ENCODE results near the gene ALKBH3. TPM values are rescaled to one million over a fixed set of nuclear protein-coding genes. Genes with fewer than 3 reads are reported as not detected.

ALKBH3 gene
- total RNA-seq, 1 donor = 20.0 TPM

- Histone ChIP-seq H3K4me1 (ENCODE audit: insufficient read depth, low read length) (no peaks in the 10 kb centered on the region), H3K27me3 (ENCODE audit: insufficient read depth, low read length) (no peaks in the 10 kb centered on the region), H3K9me3 (ENCODE audit: low read depth, low read length) (no peaks in the 10 kb centered on the region), H3K4me3 (ENCODE audit: low read length) (no peak overlapping the region)
Observed at GRCh38 chr11:43923406-43924111, 42.9 kb downstream of the ALKBH3 start.

GRCh38 chr11:43924112-43924855 is 43.7 kb downstream of the ALKBH3 start:
- Histone ChIP-seq H3K9me3 (ENCODE audit: low read depth, low read length) (no peaks in the 10 kb centered on the region), H3K27me3 (ENCODE audit: insufficient read depth, low read length) (no peaks in the 10 kb centered on the region), H3K4me1 (ENCODE audit: insufficient read depth, low read length) (no peaks in the 10 kb centered on the region), H3K4me3 (ENCODE audit: low read length) (no peak overlapping the region)

- no peaks in the 10 kb centered on the region for H3K27me3 ChIP-seq (ENCODE audit: insufficient read depth, low read length)
- no peak overlapping the region for H3K4me3 ChIP-seq (ENCODE audit: low read length)
- H3K9me3 ChIP-seq (ENCODE audit: low read depth, low read length) = no peaks in the 10 kb centered on the region
- no peaks in the 10 kb centered on the region for H3K4me1 ChIP-seq (ENCODE audit: insufficient read depth, low read length)
Observed at GRCh38 chr11:43925063-43925931, 44.7 kb downstream of the ALKBH3 start.

GRCh38 chr11:43925932-43926505 is 45.4 kb downstream of the ALKBH3 start:
- no peaks in the 10 kb centered on the region for H3K4me1 ChIP-seq (ENCODE audit: insufficient read depth, low read length)
- no peak overlapping the region for H3K4me3 ChIP-seq (ENCODE audit: low read length)
- H3K9me3 ChIP-seq (ENCODE audit: low read depth, low read length) = no peaks in the 10 kb centered on the region
- no peaks in the 10 kb centered on the region for H3K27me3 ChIP-seq (ENCODE audit: insufficient read depth, low read length)

- Histone ChIP-seq H3K4me3 (ENCODE audit: low read length) (no peak overlapping the region), H3K9me3 (ENCODE audit: low read depth, low read length) (no peaks in the 10 kb centered on the region), H3K27me3 (ENCODE audit: insufficient read depth, low read length) (no peaks in the 10 kb centered on the region), H3K4me1 (ENCODE audit: insufficient read depth, low read length) (no peaks in the 10 kb centered on the region)
Observed at GRCh38 chr11:43927070-43927469, 46.4 kb downstream of the ALKBH3 start.

- no peaks in the 10 kb centered on the region for H3K27me3 ChIP-seq (ENCODE audit: insufficient read depth, low read length)
- H3K4me3 ChIP-seq (ENCODE audit: low read length) = no peak overlapping the region
- no peaks in the 10 kb centered on the region for H3K9me3 ChIP-seq (ENCODE audit: low read depth, low read length)
Observed at GRCh38 chr11:43927925-43928707, 47.5 kb downstream of the ALKBH3 start.

GRCh38 chr11:43928721-43929120 is 48.1 kb downstream of the ALKBH3 start:
- no peaks in the 10 kb centered on the region for H3K9me3 ChIP-seq (ENCODE audit: low read depth, low read length)
- H3K4me3 ChIP-seq (ENCODE audit: low read length) = no peak overlapping the region
- H3K4me1 ChIP-seq (ENCODE audit: insufficient read depth, low read length) = no peaks in the 10 kb centered on the region
- no peaks in the 10 kb centered on the region for H3K27me3 ChIP-seq (ENCODE audit: insufficient read depth, low read length)

More at GRCh38 chr11:43927925-43928707, 47.5 kb downstream of the ALKBH3 start:
- H3K4me1 ChIP-seq (ENCODE audit: insufficient read depth, low read length) = no peaks in the 10 kb centered on the region

- Histone ChIP-seq H3K9me3 (ENCODE audit: low read depth, low read length) (no peaks in the 10 kb centered on the region), H3K4me1 (ENCODE audit: insufficient read depth, low read length) (no peaks in the 10 kb centered on the region), H3K27me3 (ENCODE audit: insufficient read depth, low read length) (no peaks in the 10 kb centered on the region), H3K4me3 (ENCODE audit: low read length) (no peak overlapping the region)
Observed at GRCh38 chr11:43930868-43931716, 50.5 kb downstream of the ALKBH3 start.

- no peak overlapping the region for H3K4me3 ChIP-seq (ENCODE audit: low read length)
- no peaks in the 10 kb centered on the region for H3K4me1 ChIP-seq (ENCODE audit: insufficient read depth, low read length)
- H3K9me3 ChIP-seq (ENCODE audit: low read depth, low read length) = no peaks in the 10 kb centered on the region
- no peaks in the 10 kb centered on the region for H3K27me3 ChIP-seq (ENCODE audit: insufficient read depth, low read length)
Observed at GRCh38 chr11:43931717-43932039, 51.0 kb downstream of the ALKBH3 start.

- no peak overlapping the region for H3K4me3 ChIP-seq (ENCODE audit: low read length)
- H3K4me1 ChIP-seq (ENCODE audit: insufficient read depth, low read length) = no peaks in the 10 kb centered on the region
- H3K27me3 ChIP-seq (ENCODE audit: insufficient read depth, low read length) = no peaks in the 10 kb centered on the region
- no peaks in the 10 kb centered on the region for H3K9me3 ChIP-seq (ENCODE audit: low read depth, low read length)
Observed at GRCh38 chr11:43933226-43933607, 52.6 kb downstream of the ALKBH3 start.

GRCh38 chr11:43933608-43934551 is 53.2 kb downstream of the ALKBH3 start:
- no peak overlapping the region for H3K4me3 ChIP-seq (ENCODE audit: low read length)
- no peaks in the 10 kb centered on the region for H3K27me3 ChIP-seq (ENCODE audit: insufficient read depth, low read length)
- no peaks in the 10 kb centered on the region for H3K4me1 ChIP-seq (ENCODE audit: insufficient read depth, low read length)
- H3K9me3 ChIP-seq (ENCODE audit: low read depth, low read length) = no peaks in the 10 kb centered on the region

- no peaks in the 10 kb centered on the region for H3K27me3 ChIP-seq (ENCODE audit: insufficient read depth, low read length)
- no peak overlapping the region for H3K4me3 ChIP-seq (ENCODE audit: low read length)
- H3K9me3 ChIP-seq (ENCODE audit: low read depth, low read length) = no peaks in the 10 kb centered on the region
- H3K4me1 ChIP-seq (ENCODE audit: insufficient read depth, low read length) = no peaks in the 10 kb centered on the region
Observed at GRCh38 chr11:43934601-43935423, 54.2 kb downstream of the ALKBH3 start.
